C4-2B (cell line): ENCODE results near the gene RANBP3.

ENCODE experiments used
- H3K27ac ChIP-seq: fragments of 450-650 bp; 2 replicates; pipeline ENCODE4 v1.5.1; 2017
- CTCF ChIP-seq: fragments of 450-650 bp; conservative IDR thresholded peaks from 2 replicates; pipeline ENCODE4 v1.5.1; 2017; ENCODE audit warnings: mild to moderate bottlenecking
- ZFX ChIP-seq: fragments of 450-650 bp; IDR thresholded peaks from 2 replicates; pipeline ENCODE4 v1.6.1; 2017

Gene RANBP3

DNA sequence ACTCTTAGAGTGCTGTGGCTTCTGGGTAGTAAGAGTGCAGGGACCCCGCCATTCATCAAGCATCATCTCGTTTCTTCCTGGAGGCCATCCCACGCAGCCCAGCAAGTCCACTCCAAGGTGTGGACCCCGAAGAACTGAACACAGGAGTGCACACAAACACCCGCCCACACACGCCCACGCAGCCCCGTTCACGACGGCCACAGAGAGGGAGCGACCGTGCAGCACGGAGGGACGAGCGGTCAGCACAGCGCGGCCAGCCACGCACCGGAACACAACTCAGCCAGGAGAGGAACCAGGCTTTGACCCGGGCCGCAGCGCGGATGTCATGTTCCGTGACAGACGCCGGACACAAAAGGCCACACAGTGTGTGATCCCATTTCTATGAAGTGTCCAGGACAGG lies 18.2 kb upstream of the RANBP3 start:
- TF ChIP-seq ZFX: no peak
- no peak for TF ChIP-seq CTCF
- no peak overlapping the region for H3K27ac ChIP-seq

GRCh38 chr19:5995606-5996005 lies 17.7 kb upstream of the RANBP3 start:
- no peak overlapping the region for H3K27ac ChIP-seq
- no peak for TF ChIP-seq CTCF
- TF ChIP-seq ZFX: no peak

- TF ChIP-seq CTCF: no peak
- no peak for TF ChIP-seq ZFX
- H3K27ac ChIP-seq: no peak overlapping the region; the same call in 1 of the 2 replicates
Measured at GRCh38 chr19:5994405-5995165, 16.6 kb upstream of the RANBP3 start.

DNA sequence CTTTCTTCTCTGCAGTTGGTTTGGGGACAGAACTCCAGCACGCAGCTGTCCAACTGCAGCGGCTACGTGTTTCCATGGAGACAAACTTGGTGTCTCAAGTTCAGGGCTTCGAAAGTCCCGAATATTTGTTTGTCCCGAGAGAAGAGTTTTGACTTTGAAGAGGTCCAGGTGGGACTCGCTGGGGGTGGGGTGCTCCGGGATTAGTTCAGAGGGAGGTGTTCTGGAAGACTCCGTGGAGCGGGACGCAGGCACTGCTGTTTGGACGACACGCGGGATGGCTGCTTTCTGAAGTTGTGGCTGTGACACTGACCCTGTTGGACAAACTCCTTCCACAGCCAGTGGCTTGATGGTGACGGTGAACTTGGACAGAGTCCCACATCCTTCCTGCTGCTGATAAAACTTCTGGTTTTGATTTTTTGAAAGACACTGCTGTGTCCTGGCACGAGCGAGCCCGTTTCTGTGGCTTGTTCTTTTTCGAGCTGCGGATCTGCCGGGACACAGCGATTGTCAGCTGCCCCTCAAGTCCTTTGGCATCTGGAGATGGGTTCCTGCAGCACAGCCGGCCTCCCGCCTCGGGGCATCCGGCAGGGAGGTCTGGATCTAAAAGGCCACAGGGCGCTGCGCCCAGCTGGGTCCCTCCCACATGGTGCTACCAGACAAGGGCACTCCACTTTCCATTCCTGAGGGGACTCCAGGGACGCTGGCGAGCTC lies 15.9 kb upstream of the RANBP3 start:
- TF ChIP-seq CTCF (no peak), ZFX (no peak)
- H3K27ac ChIP-seq: no peak overlapping the region; the same call in 1 of the 2 replicates

DNA sequence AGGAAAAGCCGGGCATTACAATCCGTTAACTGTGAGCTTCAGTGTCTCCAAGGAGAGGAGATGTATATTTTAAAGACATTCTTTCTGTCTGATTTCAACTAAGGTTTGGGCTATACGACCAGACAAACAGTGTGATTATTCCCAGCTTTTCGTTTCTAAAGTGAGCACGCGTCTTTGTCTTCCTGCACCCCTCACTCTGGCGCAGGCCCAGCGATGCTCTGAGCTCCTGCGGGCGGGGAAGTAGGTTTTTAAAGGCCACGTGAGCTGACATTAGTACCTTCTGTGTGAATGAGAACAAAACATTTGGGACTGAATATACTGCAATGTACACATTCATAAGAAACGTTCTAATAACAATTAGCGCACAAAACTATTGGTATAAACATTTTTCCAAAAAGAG lies 15.3 kb upstream of the RANBP3 start:
- no peak overlapping the region for H3K27ac ChIP-seq
- TF ChIP-seq CTCF: no peak

DNA sequence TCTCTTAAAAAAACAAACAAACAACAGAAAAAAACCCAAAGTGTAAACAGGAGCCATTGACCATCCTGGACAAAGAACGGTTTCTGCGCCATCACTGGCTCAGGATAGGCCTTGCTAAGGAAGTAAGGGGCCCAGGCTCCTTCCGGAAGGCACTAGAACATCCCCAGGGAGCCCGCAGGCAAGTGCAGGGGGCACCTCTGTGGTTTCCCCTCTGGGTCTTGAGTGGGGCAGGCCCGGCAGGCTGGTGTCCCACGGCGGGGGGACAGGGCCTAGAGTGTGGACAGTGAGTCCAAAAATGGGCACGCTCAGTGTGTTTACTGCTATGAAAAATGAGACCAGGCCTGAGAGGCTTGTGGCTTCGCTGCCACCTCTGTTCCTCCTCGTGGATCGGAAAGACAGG lies 14.8 kb upstream of the RANBP3 start:
- TF ChIP-seq CTCF (no peak), ZFX (no peak)
- H3K27ac ChIP-seq: no peak overlapping the region

DNA sequence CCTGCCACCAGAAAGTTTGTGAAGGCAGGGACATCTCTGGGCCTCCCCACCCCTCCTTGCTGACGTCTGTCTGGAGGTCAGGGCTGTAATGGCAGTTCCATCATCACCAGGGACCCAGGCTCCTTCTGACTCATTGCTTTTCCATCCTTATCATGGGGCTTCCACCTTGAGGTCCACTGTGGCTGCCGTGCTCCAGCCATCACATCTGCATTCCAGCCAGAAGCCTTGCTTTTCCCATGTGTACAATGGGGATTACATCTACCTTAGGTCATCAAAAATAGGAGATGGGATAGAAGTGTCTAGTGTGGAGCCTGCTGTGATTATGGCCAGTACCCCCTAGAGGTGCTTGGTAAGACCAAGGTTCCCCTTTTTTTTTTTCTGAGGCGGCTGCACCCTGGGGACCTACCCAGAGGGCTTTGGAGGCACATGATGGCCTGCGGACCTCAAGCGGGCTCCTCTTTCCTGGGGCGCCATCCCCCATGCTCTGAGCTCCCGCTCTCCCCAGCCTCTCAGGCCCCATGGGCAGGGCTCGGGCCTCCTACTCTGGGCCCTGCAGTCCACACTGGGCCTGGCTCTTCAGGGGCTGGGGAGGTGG lies 13.4 kb upstream of the RANBP3 start:
- no peak overlapping the region for H3K27ac ChIP-seq
- no peak for TF ChIP-seq ZFX
- TF ChIP-seq CTCF: no peak
